Adipose tissue (tissue), 3 donors: Measurements from ENCODE around the gene JAG1. TPM values are rescaled to one million over a fixed set of nuclear protein-coding genes. Genes with fewer than 3 reads are reported as not detected.

Experiments used
- H3K27ac ChIP-seq: one replicate; pipeline ENCODE4 v1.5.1; 2013; ENCODE audit warnings: low read depth, low read length
- WGBS, 3 donors: extraction: QIAGEN DNeasy Blood & Tissue Kit; methylation state at CpG; one replicate each; pipeline ENCODE4 v1.1.7; 2013; 5-methylcytosine and 5-hydroxymethylcytosine counted together
- polyA plus RNA-seq, 3 donors: library from polyadenylated mRNA; stranded (reverse); fragments of 200-250 nt; gene quantifications; one replicate each; pipeline ENCODE4 v1.2.3, GENCODE V29; 2013
- donor health status: healthy with polysubstance abuse.
- donor health status: Bipolar disorder and iron deficiency.
- donor health status: healthy.

JAG1 gene
- polyA plus RNA-seq, 3 donors, result 11.9 to 39.6 (median 17.9) TPM

DNA sequence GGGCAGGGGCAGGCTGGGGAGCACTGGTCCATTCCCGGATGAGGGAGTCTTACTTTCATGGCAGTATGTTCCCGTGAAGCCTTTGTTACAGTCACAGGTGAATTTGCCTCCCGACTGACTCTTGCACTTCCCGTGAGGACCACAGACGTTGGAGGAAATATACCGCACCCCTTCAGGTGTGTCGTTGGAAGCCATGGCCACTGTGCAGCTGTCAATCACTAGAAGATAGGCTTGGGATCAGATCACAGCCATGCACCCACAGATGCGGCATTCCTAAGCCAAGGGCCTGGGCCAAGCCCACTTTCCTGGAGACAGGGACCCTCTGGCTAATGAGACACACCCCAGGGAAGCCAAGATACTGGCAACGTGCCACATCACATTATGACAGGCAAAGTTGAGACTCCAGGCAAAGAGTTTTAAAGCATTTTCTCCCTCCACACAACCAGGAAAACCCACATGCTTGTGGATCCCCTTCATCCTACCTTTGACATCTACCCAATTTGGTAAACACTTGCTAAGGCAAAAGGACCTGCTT is 26.8 kb downstream of the JAG1 start:
- no peak overlapping the region for H3K27ac ChIP-seq
- WGBS, 3 donors, result 85 to 92% (median 85%) methylated on average over 9 of the region's 9 CpGs

DNA sequence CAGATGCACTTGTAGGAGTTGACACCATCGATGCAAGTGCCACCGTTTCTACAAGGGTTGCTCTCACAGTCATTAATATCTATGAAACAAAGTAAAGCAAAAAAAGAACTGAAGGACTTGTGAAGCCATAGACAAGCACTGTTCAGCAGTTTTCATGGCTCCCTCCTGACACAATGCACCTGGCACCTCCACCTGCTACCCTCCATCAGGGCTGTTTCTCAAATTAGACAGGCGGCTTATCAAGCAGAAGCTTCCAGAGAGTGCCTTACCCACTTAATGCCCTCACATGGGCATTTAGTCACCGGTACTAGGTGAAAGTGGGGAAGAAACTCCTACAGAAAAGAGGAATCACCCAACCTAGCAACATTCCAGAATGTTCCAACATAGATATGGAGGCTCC is 27.8 kb downstream of the JAG1 start:
- H3K27ac ChIP-seq, result no peak overlapping the region
- 81 to 87% (median 86%) methylated on average over 4 of the region's 4 CpGs for WGBS, 3 donors

DNA sequence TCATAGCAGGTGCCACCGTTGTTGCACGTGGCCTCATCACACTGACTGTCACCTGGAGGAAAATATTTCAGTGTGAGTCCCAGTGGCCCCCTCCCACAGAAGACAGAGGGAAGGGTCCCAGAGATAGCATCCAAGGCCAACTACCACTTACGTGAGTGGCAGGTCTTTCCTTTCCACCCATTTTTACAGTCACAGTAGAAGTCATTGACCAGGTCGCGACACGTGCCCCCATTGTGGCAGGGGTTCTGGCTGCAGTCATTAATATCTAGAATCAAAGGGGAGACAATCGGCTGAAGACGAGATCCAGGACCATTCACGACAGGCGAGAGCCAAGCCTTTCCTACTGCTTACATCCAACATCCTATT is 28.6 kb downstream of the JAG1 start:
- H3K27ac ChIP-seq, result no peak overlapping the region
- WGBS, 3 donors, result 84 to 88% (median 88%) methylated on average over 10 of the region's 10 CpGs

DNA sequence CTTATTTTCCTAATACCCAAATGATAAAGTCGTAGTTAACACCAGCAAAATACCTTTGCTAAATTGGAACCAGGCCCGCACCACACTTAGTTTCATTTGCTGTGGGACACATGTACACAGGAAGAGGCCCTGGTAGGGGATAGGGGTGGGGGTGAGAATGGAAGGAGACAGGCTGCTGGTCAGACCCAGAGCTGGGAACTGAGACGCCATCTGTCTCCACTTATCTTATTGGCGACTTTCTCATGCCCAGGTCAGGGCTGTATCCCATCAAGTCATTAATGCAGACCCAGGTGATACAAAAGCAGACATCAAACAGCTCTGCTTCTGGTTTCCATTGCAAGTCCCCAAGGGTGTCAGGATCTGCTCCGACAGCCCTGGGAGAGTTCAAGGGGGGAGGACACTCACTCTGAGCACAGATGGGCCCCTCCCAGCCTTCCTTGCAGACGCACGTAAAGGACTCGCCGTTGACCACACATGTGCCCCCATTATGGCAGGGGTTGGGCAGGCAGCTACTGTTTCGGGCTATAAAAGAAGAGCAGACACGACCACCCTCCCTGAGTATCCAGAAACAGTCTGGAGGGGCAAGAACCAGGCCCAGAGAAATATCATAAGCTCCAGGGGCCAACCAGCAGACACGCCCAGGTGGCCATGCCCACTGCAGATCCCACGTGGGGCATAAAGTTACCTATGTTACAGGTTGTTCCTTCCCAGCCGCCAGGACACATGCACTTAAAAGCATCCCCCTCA is 29.2 kb downstream of the JAG1 start:
- 80 to 81% (median 80%) methylated on average over 14 of the region's 14 CpGs for WGBS, 3 donors

DNA sequence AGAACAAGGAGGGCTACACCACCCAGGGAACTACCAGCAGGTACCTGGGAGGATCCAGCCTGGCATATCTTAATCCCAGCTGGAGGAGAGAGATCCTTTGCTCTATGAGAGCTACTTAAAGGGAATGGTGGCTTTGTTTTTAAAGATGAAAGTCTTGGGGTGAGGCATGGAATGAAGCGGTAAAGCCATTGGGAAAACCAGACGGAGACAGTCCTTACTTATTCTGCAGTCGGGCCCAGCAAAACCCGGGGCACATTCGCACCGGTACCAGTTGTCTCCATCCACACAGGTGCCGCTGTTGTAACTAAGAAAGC is 30.3 kb downstream of the JAG1 start:
- WGBS, 3 donors, result 87 to 97% (median 92%) methylated on average over 7 of the region's 7 CpGs
- no peak overlapping the region for H3K27ac ChIP-seq

More for the DNA sequence above, 29.2 kb downstream of the JAG1 start:
- no peak overlapping the region for H3K27ac ChIP-seq

DNA sequence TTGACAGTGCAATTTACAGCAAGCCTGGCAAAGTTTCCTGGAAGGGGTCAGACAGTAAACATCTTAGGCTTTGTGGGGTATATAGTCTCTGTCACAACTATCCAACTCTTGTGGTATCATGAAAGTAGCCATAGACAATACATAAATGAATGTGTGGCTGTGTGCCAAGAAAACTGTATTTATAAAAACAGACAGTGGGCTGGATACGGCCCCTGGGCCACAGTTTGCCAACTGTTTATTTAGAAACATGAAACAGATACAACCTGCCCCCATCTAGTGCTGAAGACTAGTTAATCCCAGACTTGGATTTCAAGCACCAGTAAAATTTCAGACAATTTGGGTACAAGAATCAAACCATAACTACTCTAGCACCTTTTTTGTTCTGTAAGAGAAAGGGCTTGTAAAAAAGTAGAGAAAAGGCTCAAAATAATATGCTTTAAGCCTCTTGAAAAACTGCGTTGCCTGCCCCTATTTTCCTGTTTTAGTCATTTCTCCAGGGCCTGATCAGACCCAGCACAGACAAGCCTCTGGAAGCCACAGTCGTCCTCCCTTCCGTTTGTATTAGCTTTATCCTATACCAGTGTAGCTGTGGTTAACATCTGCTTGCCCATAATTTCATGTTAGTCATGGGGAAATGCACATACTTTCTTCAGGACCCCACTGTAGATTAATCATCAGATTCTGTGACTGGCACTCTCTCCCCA is 30.8 kb downstream of the JAG1 start:
- WGBS, 3 donors, result 46 to 70% (median 63%) methylated on average over 4 of the region's 4 CpGs
- no peak overlapping the region for H3K27ac ChIP-seq

DNA sequence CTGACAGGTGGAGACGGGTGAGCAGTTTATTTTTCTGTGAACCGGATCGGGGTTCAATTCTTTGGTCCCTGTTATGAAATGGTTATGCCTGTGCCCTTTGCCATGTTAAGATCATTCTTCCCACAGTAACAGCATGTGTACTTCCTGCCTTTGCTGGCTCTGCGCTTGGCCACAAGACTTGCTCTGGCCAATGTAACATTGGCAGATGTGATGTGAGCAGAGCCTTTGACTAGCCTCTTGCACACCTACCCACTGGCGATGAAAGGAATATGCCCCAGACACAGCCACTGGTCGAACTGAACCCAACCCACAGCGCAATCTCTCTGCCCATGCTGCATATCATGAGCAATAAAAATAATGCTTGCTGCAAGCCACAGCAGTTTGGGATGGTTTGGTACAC is 31.9 kb downstream of the JAG1 start:
- 90 to 93% (median 92%) methylated on average over 7 of the region's 7 CpGs for WGBS, 3 donors
- no peak overlapping the region for H3K27ac ChIP-seq

DNA sequence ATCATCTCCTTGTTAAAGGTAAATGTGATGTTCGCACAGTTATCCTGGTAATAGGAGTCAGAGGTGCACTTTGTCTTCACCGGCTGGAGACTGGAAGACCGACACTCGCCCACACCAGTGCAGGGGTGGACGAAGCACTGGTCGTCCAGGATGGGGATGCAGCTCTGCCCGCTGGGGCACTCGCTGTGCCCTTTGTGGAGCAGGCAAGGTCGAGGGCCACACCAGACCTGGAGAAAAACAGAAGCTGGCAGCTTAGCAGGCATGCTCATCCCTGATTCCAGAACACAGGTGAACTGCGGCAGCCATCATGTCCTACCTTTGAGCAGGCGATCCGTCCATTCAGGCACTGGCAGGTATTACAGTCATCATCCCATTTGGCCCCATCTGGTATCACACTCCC is 32.3 kb downstream of the JAG1 start:
- no peak overlapping the region for H3K27ac ChIP-seq
- 92 to 96% (median 95%) methylated on average over 12 of the region's 12 CpGs for WGBS, 3 donors

DNA sequence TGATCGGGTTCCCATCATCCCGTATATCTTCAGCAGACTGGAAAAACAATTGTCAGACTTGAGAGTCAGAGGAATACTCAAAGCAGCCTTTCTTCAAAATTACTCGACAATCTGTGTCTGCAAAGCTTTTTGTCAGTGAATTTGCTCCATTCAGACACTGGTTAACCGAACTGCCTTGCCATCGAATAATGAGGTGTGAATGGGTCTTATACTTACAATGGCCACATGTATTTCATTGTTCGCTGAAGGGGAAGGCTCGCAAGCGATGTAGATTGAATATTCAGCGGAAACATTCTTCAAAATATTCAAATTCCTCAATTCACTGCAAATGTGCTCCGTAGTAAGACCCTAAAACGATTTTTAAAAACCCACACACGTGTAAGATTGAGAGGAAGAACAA is 32.9 kb downstream of the JAG1 start:
- WGBS, 3 donors, result 87 to 95% (median 93%) methylated on average over 12 of the region's 12 CpGs
- H3K27ac ChIP-seq, result no peak overlapping the region

DNA sequence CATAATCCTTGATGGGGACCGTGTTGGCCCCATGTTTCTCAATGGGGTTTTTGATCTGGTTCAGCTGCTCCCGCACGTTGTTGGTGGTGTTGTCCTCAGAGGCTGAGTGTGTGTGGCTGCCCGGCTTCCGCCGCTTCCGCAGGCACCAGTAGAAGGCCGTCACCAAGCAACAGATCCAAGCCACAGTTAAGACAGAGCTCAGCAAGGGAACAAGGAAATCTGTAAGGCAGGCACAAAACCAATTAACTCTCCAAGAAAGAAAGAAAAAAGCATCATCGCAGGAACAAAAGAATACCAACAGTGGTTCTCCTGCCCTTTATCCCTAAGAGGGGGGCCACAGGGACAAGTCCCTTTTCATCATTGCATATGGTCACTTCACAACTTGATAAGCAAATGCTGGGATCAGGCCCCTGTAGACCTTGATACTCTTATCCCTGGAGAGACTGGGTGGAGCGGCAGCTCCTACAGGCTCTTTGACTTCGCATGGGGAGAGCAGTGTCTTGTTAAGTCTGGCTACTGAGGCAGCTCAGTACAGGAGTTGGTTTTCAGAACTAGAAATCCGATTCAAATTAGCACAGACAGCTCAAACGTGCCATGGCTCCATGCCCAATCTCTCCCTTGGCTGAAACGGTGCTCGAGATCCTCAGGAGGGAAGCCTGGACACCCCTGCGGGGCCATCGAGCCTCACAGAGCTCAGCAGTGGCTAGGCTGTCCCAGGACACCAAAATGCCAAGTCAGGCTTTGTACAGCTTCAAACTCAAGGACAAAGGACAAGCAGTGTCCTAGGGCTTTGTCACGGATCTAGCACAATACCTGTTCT is 33.9 kb downstream of the JAG1 start:
- WGBS, 3 donors, result 60 to 76% (median 70%) methylated on average over 18 of the region's 18 CpGs
- no peak overlapping the region for H3K27ac ChIP-seq

DNA sequence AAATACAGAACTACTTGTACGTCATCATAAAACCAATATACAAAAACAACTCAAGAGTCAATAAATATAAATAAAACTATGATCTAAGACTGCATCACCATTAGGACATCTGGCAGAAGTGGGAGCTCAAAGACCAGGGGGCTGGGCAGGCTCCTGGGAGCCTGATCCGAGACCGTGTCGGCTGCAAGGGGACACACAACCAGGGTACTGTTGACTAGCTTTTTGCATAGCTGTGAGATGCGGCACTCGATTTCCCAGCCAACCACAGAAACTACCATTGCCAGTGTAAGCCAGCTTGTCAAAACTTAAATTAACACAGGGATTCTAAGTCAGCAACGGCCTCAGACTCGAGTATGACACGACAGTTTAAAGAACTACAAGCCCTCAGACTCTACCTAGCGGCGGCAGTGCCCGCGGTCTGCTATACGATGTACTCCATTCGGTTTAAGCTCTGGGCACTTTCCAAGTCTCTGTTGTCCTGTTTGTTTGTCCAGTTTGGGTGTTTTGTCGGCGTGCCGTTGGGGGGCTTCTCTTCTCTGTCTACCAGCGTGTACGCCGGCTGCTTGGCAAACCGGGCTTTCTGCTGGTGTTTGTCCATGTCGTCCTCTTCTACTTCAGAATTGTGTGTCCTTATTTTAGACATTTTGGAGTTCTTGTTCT is 34.6 kb downstream of the JAG1 start:
- WGBS, 3 donors, result 88 to 89% (median 88%) methylated on average over 23 of the region's 23 CpGs
- H3K27ac ChIP-seq, result no peak overlapping the region

DNA sequence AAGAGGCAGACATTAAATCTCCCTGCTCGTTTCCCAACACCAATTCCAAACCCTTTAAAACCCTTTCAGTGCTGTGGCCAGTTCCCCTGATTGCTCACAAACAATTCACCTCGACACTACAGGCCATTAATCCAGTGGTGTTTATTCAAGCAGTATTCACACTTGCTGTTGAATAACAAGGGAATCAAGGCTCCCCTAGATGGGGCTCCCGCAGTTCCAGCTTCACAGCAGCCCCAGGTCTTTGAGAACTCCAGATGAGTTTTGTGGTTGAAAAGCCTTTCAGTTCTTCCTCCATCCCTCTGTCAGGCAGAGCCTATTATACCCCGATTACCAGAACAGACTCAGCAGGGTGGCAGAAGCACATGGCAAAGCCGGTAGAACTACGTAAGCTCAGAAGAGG is 36.2 kb downstream of the JAG1 start:
- H3K27ac ChIP-seq, result no peak overlapping the region
- WGBS, 3 donors, result 62 to 74% (median 72%) methylated on average over 6 of the region's 6 CpGs

DNA sequence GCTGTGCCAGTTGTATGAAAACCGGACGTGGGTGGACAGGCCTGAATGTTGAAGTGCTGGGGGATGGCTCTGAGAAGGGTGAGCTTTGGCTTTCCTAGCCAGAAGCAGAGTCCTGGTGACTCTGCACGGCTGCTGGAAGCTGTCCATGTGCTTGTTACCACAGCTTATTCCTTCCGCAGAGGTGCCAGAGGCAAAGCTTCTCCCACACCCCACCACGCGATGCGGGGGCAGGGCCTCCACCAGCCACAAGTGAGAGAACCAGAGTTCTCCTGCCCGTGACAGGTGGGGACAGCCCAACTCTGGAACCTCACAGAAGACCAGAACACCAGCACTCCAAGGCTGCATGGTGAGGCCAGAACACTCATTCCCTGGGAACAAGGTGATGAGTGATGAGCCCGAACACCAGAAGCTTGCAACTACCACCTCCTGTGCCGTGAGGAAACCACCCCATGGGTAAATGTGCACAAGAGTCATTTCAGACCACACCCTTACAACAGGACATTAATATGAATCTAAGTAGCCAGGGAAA is 36.7 kb downstream of the JAG1 start:
- 47 to 63% (median 52%) methylated on average over 10 of the region's 10 CpGs for WGBS, 3 donors

DNA sequence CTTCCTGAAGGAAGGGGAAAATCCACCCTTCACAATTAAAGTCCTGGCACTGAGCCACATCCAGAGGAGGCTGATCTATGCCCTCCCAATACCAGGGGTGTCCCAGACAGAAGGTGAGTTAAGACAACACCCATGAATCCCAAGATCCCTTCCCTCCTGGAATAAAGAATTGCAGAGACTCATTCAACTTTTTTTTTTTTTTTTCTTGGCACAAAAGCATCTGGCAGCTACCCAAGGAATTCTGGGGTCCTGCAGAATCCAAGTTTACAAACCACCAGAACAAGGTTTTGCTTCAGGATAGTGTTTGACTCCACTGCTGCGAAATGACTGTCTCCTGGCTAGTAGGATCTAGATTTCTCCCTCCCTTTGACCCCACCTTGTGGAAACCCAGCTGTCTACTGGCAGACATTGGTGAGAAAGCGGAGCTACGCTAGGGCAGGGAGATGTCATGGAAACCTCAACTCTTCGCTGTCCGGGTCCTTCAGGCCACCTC is 37.4 kb downstream of the JAG1 start:
- no peak overlapping the region for H3K27ac ChIP-seq
- 50 to 65% (median 57%) methylated on average over 5 of the region's 5 CpGs for WGBS, 3 donors

More for the DNA sequence above, 36.7 kb downstream of the JAG1 start:
- no peak overlapping the region for H3K27ac ChIP-seq

DNA sequence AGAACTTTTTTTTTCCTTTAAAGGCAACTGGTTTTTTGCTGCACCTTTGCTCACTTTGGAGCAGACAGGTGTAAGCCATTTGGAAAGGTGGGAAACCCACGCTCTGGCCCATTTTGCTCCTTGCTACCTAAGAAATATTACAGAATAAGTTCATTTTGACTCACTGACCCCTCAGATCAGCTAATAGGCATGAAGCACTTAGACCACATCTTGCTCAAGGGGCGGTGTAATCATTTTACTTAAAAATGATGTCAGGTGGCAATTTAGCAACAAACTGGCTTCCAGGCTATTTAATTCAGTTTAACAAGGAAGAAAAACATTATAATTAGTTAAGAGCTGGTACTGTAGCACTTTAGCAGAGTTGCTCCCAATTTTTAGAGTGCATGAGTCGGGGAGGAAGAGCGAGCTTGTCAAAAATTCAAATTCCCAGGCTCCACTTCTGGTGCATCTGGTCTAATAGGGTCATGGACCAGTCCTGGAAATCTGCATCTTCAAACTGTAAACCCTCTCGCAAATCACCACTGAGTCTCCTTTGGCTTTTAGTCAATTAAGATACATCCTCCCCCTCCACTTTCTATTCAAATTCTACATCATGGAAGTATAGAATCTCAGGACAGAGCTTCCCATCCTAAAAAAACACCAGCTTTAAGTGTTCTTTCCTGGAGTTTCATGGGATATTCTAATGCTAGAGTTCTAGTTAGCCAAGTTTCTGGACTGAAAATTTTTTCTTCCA is 38.2 kb downstream of the JAG1 start:
- no peak overlapping the region for H3K27ac ChIP-seq

DNA sequence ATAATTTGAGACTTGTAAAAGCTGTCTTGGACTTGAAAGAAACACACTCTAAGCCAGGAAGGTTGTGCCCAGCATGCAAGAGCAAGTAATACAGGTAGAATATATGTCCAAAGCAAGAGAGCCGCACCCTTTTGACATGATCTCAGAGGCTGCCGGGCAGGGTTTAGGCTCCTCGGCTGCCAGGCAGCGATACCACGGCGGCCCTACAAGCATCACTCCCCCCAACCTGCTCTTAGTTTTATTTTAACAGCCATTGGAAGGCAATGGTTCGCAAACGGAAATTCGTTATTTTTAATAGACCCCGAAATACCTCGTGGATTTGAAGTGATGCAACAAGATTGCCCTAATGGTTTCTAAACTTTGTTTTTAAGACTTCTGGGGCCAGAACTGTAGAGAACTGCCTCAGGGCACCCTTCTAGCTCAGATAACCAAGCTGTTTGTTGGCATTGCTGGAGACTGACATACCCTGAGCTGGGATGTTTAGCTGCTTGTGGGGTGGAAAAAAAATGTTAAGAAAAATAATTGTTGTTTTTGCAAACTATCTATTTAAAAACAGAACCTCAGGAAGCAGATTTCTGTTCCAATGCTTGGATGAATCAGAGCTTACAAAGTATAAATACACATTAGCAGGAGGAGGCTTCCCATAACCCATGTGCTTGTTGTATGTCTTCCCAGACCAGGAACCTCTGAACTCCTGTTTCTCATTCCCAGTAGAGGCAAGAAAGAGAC is 39.0 kb downstream of the JAG1 start:
- WGBS, 3 donors, result 72 to 89% (median 83%) methylated on average over 11 of the region's 11 CpGs

More for the DNA sequence above, 38.2 kb downstream of the JAG1 start:
- WGBS, 3 donors, result 87 to 90% (median 89%) methylated on average over 5 of the region's 5 CpGs

DNA sequence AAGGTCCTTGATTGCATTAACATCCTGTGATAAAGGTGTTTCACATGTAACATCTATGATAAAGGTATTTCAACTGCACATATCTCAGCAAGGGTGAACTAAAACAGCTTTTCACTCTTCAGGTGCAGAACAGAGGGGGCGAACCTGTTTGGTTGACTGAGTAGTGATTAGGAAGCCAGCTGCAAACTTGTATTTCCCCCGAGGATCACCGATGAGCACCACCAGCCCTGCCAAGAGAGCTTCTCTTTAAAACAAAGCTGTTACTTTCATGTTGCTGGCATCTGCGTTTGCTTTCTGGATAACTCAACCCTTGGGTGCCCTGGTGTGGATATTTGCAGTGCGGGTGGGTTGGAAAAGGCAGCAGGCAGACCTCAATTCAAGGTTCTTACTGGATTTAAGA is 39.6 kb downstream of the JAG1 start:
- no peak overlapping the region for H3K27ac ChIP-seq
- 61 to 84% (median 65%) methylated on average over 5 of the region's 5 CpGs for WGBS, 3 donors

More for the DNA sequence above, 39.0 kb downstream of the JAG1 start:
- no peak overlapping the region for H3K27ac ChIP-seq
